ENCODE results near the gene SLC27A6.
A peak's percentile ranks its signal among the peaks of the same experiment; 100 is the strongest.
"Not testable (repeated sequence)": the region's sequence is repeated elsewhere in the genome, so short reads cannot be mapped to it uniquely, and the experiment has no call there.

The SLC27A6 gene, protein sequence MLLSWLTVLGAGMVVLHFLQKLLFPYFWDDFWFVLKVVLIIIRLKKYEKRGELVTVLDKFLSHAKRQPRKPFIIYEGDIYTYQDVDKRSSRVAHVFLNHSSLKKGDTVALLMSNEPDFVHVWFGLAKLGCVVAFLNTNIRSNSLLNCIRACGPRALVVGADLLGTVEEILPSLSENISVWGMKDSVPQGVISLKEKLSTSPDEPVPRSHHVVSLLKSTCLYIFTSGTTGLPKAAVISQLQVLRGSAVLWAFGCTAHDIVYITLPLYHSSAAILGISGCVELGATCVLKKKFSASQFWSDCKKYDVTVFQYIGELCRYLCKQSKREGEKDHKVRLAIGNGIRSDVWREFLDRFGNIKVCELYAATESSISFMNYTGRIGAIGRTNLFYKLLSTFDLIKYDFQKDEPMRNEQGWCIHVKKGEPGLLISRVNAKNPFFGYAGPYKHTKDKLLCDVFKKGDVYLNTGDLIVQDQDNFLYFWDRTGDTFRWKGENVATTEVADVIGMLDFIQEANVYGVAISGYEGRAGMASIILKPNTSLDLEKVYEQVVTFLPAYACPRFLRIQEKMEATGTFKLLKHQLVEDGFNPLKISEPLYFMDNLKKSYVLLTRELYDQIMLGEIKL

DNA sequence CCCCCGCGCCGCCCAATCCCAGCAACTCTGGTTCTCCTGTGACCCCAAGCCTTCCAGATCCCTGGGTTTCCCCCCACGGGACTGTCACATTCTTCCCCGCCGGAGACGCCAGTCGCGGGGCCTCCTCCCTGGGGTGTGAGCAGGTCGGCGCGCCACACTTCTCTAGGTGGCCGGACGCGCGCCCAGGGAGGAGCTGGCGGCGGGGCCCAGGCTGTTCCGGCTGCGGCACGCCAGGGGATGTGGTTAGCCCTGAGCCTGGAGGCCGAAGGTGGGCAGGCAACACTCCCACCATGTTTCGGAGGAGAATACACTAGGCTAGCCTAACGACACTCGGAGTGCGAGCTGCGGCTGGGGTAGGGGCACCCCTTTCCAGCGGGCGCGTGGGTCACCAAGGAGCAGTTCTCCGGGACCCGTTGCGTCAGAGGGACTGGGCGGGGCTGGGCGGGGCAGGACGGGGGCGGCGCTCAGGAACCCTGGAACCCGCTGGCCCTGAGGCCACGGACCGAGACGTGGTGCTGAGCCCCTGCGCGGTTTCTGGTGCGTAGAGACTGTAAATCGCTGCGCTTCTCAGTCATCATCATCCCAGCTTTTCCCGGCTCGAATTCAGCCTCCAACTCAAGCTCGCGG lies at the start of gene SLC27A6:
Gene SLC27A6, plus strand, starts transcription at position 478 of the 627 bp plus-strand sequence. CDS start 650 bp downstream, outside the sequence.
- peak; percentile 1 for DNase-seq

DNA sequence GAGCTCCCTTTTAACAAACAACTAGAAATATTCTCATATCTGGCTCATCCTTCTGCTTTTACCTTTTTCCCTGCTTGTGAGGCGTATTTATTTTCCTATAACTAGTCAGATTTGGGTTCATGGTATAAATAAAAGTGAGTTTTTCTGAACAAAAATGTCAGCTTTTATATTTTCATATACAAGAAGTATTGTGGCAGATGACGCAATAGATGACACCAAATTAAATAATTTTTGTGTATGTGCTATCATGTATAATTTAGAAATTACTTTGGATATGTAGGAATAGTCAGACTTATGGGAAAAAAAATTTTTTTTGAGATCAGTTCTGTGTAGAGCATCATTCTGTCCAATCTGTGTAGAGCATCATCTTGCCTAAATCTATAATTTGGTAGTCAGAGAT lies 45.7 kb upstream of the SLC27A6 start:
- DNase-seq, result no peak

DNA sequence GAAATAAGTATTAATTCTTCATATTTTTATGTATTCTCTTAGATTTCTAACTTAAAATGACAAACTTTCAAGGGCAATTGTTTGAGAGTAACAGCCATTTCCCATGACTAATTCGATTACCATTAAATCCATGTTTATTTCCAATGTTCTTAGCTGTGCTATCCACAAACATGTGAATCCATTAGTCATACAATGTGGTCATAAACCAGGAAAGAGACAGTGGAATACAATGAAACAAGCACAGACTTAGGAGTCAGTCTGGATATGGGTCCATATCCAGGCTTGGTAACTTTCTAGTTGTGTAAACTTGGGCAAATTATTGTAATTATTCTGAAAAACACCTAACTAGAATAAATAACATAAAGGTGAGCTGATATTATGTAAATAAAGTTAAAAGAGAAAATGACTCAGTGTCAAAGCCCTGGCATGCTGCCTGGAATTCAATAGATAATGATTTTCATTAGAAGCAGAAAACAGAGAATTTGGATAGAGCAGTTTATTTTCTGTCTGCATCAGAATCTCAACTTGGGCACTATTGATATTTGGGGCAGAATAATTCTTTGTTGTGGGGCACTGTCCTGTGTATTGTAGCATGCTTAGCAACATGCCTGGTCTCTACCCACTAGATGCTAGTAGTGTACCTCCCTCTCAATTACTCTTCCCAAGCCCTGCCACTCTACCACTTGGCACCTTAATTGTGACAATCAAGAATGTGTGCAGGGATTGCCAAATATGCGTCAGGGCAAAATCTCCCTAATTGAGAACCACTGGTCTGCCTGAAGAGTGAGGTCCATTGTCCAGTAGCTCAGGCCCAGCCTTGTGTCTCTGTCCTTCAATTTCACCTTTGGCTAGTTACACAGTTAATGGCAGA lies 44.7 kb upstream of the SLC27A6 start:
- DNase-seq, result no peak

DNA sequence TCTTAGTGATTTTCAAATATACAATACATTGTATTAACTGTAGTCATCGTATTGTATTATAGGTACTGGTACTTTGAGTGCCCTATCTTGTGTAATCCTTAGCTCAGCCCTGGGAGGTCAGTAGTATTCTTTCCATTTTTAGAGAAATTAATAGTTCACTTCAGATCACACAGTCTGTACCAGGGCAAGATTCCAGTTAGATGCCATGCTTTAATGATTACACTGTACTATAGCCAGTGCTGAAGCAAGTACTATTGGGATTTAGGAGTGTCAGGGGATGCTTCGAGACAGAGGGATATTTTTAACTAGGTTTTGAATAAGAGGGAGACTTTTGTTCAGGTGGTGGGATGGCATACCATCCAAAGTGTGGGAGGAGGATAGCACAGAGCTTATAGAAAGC lies 41.0 kb upstream of the SLC27A6 start:
- no peak for DNase-seq

DNA sequence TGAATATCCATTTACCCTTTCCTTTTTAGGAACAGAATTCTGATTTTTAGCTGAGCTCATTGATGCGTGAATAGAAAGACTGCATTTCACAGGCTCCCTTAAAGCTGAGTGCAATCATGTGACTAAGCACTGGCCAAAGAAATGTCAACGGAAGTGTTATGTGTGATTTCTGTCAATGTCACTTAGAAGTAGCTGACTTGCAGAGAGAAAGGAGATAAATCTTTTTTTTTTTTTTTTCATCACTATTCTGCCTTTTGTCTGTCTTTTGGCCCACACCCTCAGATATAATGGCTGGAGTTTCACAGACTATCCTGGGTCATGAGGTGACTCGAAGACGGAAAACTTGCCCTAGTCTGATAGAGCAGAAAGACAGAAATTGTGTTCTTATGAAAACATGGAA lies 39.3 kb upstream of the SLC27A6 start:
- DNase-seq, result no peak

DNA sequence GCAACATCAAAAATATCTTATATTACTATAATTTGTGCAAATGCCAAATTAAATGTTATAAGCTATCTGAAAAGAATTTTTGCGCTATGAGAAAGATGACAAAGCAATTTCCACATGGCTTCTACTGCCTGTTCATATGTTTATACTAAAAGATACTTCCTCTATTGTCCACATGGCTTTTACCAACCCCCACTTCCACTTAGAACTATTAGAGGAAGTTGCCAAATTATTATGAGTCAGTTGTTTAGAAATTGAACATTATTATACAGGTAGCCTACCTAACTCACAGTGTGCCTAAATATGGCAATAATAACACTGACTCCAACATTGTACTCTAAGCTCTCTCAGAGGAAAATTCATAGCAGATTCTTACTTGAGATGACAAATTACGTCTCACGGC lies 37.6 kb upstream of the SLC27A6 start:
- DNase-seq, result no peak

DNA sequence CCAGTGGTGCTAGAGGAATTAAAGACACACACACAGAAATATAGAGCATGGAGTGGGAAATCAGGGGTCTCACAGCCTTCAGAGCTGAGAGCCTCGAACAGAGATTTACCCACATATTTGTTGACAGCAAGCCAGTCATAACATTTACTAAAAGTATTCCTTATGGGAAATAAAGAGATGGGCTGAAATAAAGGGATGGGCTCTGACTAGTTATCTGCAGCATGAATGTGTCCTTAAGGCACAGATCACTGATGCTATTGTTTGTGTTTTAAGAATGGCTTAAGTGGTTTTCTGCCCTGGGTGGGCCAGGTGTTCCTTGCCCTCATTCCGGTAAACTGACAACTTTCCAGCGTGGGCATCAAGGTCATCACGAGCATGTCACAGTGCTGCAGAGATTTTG lies 33.1 kb upstream of the SLC27A6 start:
- not testable (repeated sequence) for DNase-seq

DNA sequence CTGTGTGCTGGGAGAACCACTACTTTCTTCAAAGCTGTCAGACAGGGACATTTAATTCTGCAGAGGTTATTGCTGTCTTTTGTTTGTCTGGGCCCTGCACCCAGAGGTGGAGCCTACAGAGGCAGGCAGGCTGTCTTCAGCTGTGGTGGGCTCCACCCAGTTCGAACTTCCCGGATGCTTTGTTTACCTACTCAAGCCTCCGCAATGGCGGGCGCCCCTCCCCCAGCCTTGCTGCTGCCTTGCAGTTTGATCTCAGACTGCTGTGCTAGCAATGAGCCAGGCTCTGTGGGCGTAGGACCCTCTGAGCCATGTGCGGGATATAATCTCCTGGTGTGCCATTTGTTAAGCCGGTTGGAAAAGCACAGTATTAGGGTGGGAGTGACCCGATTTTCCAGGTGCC lies 22.2 kb upstream of the SLC27A6 start:
- not testable (repeated sequence) for DNase-seq

DNA sequence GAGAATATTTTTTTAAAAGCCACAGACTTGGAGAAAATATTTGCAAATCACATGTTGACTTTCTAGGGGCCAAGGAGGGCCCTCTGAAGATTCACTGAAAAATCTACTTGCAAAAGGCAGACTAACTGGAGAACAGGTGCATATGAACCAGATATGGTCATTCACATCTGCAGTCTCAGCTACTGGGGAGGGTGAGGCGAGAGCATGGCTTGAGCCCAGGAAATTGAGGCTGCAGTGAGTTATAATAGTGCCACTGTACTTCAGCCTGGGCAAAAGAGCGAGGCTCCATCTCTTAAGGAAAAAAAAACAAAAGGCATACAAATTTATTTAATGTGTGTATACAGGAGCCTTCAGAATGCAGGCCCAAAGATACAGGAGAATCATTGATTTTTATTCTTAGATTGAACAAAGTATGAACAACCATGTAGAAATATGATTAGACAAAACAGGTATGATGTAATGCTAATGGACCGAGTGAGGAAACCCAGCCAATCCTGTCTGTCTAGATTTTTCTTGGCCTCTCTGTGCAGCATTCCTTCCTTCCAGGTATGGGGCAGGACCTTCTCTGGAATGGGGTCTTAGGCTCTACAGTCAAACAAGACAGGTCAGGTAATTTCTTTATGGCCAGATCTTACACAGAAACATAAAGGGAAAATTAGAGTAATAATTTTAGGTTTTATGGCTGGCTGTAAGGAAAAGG lies 15.3 kb upstream of the SLC27A6 start:
- no peak for DNase-seq

DNA sequence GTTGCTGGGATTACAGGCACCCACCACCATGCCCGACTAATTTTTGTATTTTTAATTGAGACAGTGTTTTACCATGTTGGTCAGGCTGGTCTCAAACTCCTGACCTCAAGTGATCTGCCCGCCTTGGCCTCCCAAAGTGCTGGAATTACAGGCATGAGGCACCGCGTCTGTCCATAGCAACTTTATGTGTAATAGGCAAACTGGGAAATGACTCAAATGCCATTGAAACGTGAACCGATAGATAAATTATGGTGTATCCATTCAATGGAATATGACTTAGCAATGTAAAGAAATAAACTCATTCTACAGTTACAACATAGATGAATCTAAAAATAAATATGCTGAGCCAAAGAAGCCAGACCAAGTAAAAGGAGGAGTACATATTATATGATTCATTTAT lies 14.0 kb upstream of the SLC27A6 start:
- not testable (repeated sequence) for DNase-seq

DNA sequence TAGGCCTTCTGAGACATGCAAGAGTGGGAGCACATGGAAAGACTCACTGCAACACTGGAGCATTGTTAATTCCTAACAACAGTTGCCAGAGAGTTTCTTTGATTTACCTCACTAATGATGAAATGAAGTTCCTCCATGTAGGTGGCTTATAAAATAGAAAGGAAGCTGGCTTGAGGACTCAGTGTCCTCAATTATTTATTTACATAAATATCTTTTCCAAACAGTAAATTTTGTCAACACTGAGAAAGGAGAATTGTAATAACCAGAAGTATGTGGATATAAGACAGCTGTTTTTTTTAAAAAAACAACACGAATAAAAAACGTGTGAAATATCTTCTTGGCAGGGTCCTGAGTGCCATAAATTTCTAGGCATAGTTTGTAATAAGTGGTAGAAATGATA lies 9.1 kb upstream of the SLC27A6 start:
- no peak for DNase-seq

DNA sequence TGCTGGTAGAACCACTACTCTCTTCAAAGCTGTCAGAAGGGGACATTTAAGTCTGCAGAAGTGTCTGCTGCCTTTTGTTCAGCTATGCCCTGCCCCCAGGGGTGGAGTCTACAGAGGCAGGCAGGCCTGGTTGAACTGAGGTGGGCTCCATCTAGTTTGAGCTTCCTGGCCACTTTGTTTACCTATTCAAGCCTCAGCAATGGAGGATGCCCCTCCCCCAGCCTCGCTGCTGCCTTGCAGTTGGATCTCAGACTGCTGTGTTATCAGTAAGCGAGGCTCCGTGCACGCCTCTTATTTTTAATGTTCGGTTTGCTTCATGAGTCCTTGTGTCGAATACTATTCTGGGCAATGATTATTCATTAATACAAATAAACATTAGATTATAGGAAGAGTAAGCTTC lies 3.1 kb upstream of the SLC27A6 start:
- no peak for DNase-seq

DNA sequence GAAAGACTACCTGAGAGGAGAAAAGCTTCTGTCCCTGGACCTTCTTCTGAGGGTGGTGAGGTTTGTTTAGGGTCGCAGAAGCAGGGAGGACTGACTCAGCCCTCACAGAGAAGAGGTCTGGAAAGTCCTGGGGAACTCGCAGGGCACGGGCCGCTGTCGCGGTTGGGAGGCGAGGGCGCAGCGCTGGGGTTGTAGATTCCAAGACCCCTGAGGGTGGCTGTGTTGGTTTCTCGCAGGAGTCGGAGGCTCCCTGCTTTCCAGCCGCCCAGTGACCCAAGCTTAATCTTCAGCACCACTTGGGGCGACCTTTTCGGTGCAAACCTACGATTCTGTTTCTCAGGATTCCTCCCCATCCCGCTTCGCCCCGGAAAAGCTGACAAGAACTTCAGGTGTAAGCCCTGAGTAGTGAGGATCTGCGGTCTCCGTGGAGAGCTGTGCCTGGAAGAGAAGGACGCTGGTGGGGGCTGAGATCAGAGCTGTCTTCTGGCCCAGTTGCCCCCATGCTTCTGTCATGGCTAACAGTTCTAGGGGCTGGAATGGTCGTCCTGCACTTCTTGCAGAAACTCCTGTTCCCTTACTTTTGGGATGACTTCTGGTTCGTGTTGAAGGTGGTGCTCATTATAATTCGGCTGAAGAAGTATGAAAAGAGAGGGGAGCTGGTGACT lies 482 bp downstream of the SLC27A6 start:
- no peak for DNase-seq

DNA sequence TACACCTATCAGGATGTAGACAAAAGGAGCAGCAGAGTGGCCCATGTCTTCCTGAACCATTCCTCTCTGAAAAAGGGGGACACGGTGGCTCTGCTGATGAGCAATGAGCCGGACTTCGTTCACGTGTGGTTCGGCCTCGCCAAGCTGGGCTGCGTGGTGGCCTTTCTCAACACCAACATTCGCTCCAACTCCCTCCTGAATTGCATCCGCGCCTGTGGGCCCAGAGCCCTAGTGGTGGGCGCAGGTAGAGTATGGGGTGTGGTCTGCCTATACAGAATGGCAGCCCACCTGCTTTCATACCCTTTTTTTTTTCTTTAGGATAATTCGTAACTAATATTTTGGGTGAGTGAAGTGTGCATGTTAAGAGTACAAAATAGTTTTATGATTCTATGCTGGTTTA lies 1.1 kb downstream of the SLC27A6 start:
- no peak for DNase-seq

DNA sequence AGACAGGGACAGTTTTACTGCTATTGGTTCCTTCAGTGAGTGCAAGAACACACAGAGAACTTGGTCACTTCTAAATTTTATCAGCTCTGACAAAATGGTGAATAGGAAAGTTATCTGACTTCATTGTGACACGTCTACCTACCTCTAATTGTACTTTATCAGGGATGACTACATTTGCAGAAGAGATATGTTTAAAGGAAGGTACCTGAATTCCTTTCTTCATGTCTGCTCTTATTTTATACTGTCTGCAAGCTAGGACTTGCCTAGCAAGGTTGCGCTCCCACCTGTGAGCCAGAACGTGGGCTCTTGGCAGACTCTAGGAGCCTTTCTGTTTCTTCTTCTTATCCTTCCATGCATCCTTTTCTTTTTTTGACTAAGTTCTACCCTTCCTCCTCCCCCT lies 1.6 kb downstream of the SLC27A6 start:
- no peak for DNase-seq

DNA sequence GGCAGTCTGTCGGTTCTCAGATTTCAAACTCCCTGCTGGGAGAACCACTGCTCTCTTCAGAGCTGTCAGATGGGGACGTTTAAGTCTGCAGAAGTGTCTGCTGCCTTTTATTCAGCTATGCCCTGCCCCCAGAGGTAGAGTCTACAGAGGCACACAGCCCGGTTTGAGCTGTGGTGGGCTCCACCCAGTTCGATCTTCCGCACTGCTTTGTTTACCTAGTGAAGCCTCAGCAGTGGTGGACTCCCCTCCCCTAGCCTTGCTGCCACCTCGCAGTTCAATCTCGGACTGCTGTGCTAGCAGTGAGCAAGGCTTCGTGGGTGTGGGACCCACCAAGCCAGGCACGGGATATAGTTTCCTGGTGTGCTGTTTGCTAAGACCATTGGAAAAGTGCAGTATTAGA lies 8.0 kb downstream of the SLC27A6 start:
- DNase-seq, result no peak

DNA sequence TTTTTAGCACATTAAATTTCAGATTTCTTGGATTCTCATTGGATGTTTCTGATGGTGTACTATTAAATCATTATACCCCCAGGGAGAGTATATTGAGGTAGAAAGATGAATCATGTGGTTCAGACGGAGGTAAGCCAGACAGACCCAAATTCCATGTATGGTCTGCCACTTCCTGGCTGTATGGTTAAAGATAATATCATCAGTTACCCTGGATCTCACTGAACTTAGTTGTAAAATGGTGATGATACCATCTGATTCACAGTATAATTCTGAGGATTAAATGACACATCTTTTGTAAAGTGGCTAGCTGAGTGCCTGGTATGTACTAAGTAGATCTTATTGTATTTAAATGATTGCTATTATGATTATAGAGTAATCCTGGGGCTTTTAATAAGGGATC lies 9.3 kb downstream of the SLC27A6 start:
- DNase-seq, result no peak

DNA sequence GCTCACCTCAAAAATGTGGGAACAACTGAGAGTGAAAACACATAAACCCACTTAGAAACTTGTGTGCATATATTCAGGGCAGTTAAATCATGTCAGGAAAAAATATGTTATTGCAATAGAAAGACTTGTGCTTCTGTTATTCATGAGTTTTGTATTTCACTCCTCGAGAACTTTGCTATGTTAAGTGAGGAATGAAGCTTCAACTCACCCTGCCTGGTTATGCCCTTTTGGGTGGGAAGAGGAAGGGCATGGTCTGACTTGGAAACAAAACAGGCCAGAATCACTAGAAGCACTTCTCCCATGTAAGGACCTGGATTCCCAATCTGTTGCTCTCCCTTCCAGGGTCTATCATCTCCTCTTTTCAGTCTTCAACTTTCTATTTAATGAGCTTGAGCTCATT lies 14.5 kb downstream of the SLC27A6 start:
- no peak for DNase-seq

DNA sequence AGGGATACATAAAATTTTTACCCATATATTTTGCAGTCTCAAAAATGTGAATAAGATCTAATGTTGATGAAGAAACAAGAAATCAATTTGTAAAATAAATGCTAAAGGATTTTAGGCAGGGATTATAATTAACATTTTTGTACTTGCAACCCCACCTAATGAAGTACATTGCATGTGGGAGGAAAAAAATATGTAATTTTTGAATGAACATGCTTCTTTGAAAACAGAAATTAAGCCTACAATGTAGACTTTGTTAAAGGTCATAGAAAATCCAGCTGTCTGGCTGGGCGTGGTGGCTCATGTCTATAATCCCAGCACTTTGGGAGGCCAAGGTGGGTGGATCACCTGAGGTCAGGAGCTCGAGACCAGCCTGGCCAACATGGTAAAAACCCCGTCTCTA lies 15.6 kb downstream of the SLC27A6 start:
- DNase-seq, result no peak

DNA sequence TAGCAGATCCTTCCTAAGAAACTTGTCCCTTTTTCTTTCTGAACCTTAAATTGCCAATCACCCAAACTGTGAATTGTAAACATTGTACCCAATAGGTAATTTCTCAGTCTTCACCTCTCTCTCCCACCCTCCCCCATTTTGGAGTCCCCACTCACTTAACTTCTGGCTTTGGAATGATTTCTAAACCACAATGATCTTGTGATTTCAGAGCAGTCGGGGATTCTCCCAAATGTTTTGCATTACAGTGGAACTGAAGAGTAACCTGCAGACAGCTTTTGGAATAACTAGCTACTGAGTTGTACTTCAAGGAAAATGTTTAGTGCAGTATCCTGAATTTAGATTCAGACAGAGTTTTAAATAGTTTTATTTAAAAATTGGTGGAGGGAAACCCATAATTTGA lies 19.2 kb downstream of the SLC27A6 start:
- no peak for DNase-seq

DNA sequence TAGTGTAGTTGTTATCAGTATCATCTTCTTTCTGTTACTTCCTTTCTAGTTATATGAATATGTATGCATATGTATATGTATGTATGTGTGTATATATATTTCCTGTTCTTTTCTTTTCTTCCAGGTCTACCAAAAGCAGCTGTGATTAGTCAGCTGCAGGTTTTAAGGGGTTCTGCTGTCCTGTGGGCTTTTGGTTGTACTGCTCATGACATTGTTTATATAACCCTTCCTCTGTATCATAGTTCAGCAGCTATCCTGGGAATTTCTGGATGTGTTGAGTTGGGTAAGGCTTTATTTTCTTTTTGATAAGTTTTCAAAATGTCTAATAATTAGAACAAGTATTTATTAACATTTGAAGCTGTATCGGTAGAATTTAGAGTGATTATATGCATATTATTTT lies 23.2 kb downstream of the SLC27A6 start:
- no peak for DNase-seq
